NCI-H226 (cell line): ENCODE measurements around the gene PCBP4.
"Not testable (repeated sequence)": the region's sequence is repeated elsewhere in the genome, so short reads cannot be mapped to it uniquely, and the experiment has no call there.

Experiments used
- DNase-seq: peaks from one replicate; pipeline ENCODE4 v3.0.0-alpha.2; 2015

PCBP4 gene

GRCh38 chr3:51937611-51938450 lies 29.4 kb downstream of the PCBP4 start:
- no peak for DNase-seq

- no peak for DNase-seq
Measured at GRCh38 chr3:51937014-51937413, 30.2 kb downstream of the PCBP4 start.

GRCh38 chr3:51935886-51936755 lies 31.1 kb downstream of the PCBP4 start:
- no peak for DNase-seq

- no peak for DNase-seq
Measured at GRCh38 chr3:51934991-51935885, 32.0 kb downstream of the PCBP4 start.

- DNase-seq: no peak
Measured at GRCh38 chr3:51934139-51934850, 33.0 kb downstream of the PCBP4 start.

GRCh38 chr3:51933471-51934138 lies 33.6 kb downstream of the PCBP4 start:
- no peak for DNase-seq

GRCh38 chr3:51932471-51933370 lies 34.5 kb downstream of the PCBP4 start:
- no peak for DNase-seq

- no peak for DNase-seq
Measured at GRCh38 chr3:51931756-51932155, 35.5 kb downstream of the PCBP4 start.

GRCh38 chr3:51930439-51930838 lies 36.8 kb downstream of the PCBP4 start:
- no peak for DNase-seq

- peak; percentile 8 for DNase-seq
Measured at GRCh38 chr3:51929420-51930003, 37.7 kb downstream of the PCBP4 start.

GRCh38 chr3:51928981-51929380 lies 38.3 kb downstream of the PCBP4 start:
- DNase-seq: not testable (repeated sequence)

GRCh38 chr3:51928438-51928837 lies 38.8 kb downstream of the PCBP4 start:
- no peak for DNase-seq

- DNase-seq: no peak
Measured at GRCh38 chr3:51927061-51927977, 39.9 kb downstream of the PCBP4 start.

GRCh38 chr3:51921081-51921578 lies 46.1 kb downstream of the PCBP4 start:
- no peak for DNase-seq

GRCh38 chr3:51916418-51916817 lies 50.8 kb downstream of the PCBP4 start:
- no peak for DNase-seq

- no peak for DNase-seq
Measured at GRCh38 chr3:51908026-51908425, 59.2 kb downstream of the PCBP4 start.
